Stimulated activated CD4-positive, alpha-beta T cell treated with anti-CD3 and anti-CD28 coated beads, TNF-alpha, amount 100 ng/mL, for 4 hours (primary cell): ENCODE measurements around the gene ULK4.
"Not testable (repeated sequence)": the region's sequence is repeated elsewhere in the genome, so short reads cannot be mapped to it uniquely, and the experiment has no call there.

ENCODE experiments used
- DNase-seq, 3 experiments: peaks; one replicate each; pipeline ENCODE4 v3.0.0-alpha.2; 2020; ENCODE audit warnings: low read depth in 3 of 3

Gene ULK4

DNA sequence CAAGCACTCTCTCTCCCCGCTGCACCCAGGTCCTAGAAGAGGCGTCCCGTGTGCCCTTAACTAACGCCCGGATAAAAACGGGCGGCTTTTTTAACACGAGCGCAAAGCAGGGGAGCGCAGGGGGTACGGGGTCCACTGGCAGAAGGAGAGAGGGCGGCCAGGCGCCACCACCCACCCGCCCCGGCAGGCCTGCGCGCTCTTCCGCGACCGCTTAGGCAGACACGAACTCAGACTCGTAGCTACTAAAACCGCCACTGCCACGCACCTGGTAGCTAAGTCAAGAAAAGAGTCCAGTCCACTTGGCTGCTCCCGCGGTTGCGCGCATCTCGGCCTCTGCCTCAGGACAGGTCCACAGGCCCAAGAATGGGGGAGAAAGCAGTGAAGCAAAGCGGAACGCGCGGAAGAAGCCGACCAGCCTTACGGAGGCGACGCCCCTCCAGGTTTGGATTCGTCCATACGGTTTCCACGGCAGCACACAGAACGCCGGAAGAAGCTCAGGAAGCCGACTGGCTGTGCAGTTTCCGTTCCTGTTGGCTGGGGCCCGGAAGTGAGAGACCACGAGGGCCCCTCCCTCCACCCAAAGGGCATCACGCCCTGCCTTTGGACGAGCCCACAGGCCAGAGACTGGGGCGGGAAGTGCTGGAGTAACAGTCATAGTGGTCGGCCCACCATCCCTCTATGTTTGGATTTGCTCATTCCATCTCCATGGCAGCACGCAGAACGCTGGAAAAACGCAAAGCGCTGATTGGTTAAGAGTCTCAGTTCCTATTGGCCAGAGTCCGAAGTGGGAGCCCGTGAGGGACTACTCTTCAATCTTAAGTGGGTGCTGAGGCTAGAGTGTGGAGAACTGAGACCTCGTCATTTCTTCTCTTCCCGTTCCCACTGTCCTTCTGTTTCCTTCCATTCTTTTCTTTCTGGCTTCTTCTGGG lies at the start of gene ULK4:
TSS of gene ULK4 (minus strand) at position 353 of the 929 bp plus-strand sequence. CDS start 7,344 bp downstream, outside the sequence.
- peak; percentile 72 to 90 (median 89) for DNase-seq

DNA sequence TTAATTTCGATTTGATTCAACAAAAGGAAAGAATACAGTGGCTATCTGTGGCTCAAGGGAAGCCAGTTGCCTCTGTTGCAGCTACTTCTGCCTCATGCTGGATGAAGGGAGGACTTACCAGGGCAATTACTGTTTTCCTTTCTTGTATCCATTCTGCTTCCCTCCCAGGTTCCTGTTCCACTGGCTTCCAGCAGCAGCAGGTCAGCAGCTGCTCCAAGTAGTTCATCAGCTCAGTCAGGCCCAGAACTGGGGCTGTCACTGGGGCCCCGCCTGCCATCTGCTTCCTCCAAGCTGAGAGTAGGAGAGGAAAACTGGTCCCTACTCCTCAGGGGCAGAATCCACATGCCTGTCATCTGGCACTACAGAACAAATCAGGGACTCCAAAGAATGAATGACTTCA lies 48.6 kb upstream of the ULK4 start:
- DNase-seq, result no peak

DNA sequence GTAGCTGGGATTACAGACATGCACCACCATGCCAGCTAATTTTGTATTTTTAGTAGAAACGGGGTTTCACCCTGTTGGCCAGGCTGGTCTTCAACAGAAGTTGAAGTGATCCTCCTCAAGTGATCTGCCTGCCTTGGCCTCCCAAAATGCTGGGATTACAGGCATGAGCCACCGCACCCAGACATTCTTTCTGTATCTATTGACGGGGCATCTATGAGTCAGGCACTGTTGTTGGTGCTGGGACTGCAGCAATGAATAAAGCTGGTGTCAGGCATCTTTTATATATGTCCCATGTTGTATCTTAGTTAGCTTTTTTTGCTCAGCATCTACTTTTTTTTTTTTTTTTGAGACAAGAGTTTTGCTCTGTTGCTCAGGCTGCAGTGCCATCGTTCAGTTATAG lies 47.6 kb upstream of the ULK4 start:
- no peak for DNase-seq

DNA sequence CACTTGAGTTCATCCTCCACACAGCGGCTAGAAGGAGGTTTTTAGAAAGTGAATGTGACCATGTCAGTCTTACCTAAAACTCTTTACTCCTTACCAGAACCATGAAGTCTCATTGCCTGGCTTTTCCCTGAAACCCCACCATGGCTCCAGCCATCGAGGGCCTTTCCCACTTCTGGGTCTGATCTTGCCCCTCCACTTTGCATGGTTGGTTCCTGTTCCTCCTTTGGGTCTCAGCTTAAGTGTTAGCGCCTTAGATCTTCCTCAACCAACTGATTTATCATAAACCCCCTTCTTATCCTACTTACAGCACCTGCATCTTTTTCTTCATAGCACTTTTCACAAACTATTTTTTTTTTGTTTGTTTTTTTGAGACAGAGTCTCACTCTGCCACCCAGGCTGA lies 45.9 kb upstream of the ULK4 start:
- DNase-seq, result no peak

DNA sequence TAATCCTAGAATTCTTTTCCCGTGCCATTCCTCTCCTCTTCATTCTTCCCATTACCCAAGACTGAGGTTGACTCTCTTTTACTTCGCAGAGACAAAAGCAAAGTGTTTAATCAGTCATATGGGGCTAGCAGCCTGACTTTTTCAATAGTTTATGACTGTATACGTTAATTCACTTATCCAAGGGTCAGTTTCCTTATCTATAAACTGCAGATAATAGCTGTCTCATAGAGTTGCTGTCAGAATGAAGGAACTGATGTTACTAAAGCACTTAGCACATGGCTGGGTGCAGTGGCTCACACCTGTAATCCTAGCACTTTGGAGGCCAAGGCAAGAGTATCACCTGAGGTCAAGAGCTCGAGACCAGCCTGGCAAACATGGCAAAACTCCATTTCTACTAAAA lies 43.5 kb upstream of the ULK4 start:
- DNase-seq, result no peak

DNA sequence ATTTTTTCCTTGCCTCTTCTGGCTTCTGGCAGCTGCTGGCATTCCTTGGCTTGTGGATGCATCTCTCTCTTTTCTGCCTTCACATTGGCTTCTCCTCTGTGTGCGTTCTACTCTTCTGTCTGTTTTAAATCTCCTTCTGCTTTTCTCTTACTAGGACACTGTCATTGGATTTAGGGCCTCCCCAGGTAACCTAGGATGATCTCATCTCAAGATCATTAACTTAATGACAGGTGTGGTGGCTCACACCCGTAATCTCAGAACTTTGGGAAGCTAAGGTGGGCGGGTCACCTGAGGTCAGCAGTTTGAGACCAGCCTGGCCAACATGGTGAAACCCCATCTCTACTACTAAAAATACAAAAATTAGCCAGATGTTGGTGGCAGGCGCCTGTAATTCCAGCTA lies 40.9 kb upstream of the ULK4 start:
- no peak for DNase-seq

DNA sequence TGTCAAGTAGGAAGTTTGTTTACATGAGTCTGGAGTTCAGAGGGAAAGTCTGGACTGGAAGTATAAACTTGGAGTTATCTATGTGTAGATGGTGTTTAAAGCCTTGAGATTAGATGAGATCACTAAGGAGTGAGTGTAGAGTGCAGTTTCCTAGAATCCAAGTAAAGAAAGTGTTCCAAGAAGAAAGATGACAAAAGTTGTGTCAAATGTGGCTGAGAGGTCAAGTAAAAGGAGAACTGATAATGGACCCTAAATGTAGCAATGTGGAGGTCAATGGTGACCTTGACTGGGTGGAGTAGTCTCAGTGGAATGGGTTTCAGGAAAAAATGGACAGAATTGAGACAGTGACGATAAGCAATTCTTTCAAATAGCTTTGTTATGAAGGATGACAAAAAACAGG lies 39.9 kb upstream of the ULK4 start:
- DNase-seq, result no peak

DNA sequence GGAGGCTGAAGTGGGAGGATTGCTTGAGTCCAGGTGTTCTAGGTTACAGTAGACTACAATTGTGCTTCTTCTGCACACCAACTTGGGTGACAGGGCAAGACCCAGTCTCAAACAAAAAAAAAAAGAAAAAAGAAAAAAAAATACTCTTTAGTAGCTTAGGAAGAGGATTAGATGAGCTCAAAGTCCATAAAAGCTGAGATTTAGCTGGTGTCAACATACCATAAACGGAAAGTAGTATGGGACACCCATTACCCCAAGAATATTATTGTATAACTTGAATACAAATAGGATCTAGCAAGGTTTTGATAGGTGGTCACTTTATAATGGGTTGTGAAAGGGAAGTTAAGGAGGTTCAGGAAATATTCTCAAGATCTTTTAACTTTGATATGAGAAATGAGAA lies 38.0 kb upstream of the ULK4 start:
- DNase-seq, result no peak

DNA sequence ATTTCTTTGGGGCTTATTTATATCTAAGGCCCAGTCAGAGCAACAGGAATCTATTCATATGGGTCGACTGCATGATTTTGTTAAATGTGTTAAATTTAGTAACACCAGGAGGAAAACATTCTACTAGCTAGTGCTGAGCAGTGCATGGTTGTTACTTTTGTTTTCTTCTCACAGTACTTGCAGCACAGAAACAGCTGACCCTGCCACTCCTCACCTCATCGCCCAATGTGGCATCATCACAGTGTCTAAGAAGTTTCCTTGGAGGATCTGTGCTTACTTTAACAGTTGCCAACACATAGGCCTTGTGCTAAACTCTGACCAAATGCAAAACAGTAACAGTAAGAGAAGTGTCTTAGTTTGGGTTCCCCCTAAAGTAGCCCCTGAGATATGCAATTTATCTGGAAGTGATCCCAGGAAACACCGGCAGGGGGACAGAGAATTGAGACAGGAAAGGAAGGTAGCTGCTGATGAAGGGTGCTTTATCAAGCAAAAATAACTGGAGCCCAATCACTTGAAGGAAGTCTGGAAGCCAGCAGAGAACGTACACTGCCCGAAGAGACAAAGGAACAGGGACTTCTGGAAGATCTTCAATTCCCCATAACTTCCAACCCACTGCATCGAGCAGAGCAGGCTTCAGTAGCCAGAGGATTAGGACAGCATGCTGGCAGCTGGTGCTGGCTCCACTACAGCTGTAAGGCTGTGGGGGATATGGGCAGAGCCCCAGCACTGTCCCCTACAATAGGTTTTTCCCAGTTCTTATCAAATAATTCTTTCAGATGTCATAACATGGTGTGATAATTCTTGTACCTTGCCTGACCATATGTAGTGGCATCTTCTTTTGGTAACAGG lies 36.0 kb upstream of the ULK4 start:
- DNase-seq, result no peak

DNA sequence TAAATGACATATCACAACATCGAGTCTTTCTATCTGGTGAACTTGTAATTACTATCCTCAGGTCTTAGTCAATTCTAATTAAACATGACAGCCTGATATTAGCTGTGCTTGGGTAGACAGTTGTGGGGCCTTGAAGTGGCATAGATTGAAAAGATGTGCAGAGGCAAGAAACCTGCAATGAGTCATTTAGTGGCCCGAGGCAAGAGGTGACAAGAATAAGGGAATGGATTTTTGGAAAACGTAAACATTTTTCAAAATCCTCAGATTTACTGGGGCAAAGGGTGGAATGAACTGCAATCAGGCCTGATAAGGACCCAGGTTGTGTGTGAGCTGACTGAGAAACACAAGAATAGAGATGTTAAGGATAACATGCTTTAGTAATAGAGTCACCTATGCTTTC lies 29.5 kb upstream of the ULK4 start:
- DNase-seq, result no peak

DNA sequence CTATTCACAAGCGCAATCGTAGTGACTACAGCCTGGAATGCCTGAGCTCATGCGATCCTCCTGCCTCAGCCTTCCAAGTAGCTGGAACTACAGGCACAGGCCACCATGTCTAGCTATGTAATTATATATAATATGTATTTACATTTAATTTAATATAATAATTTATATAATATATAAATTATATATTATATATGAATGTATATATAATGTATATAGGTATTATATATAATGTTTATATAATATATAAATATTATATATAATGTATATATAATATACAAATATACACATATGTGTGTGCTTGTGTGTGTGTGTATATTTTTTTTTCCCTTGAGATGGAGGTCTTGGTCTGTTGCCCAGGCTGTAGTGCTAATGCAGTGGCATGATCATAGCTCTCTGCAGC lies 27.6 kb upstream of the ULK4 start:
- no peak for DNase-seq

DNA sequence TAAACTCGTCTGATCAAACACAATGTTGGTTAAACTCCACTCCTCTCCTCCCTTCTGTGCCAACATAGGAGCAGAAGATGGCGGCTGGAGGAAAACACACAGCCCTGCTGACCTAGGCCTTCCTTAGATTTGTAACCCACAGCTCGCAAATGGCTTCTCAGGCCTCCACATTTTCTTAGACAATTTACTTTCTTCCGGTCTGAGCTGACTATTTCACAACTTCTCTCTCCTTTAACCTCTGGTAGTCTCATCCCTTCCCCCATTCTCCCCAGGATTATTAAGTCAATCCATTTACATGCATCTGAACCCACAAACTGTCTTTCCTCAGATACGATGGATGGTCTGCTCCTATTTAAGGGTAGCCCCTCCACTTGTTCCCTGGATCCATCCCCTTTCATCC lies 25.7 kb upstream of the ULK4 start:
- no peak for DNase-seq

DNA sequence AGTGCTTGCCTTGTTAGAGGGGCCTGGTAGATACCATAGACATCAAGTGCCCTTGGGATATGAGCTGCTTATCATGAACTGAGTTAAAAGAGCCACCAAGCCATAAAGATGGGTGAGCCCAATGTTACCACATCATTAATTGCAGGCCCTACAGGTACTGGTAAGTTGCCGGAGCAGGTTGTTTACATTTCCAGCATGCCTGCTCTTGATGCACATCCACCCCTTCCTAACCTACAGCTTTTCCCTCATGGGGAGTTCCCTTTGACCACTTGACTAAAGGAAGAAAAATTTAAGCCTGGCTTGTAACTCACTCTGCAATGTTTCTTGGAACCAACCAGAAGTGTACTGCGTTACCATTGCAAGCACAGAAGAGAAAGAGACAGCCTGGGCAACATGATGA lies 24.7 kb upstream of the ULK4 start:
- DNase-seq, result no peak

DNA sequence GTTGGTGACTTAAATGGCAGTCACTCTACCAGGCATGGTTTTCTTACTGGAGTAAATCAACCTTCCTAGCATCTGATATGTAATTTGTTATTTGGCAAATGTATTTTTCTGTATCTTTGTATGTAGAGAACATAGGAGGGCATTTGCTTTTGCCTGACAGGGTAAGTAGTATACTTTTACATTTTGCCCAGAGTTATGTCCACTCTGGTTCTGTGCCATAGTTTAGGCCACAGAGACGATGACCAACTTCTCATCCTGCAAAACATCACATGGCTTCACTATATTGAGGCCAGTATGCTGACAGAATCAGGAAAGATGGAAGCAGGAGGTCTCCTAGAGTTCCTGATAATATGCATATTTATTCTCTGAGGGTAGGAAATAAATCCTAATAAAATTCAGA lies 23.1 kb upstream of the ULK4 start:
- no peak for DNase-seq

DNA sequence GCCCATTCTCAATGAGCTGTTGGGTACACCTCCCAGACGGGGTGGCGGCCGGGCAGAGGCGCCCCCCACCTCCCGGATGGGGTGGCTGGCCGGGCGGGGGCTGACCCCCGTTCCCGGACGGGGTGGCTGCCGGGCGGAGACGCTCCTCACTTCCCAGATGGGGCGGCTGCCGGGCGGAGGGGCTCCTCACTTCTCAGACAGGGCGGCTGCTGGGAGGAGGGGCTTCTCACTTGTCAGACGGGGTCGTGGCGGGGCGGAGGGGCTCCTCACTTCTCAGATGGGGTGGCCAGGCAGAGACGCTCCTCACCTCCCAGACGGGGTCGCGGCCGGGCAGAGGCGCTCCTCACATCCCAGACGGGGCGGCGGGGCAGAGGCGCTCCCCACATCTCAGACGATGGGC lies 21.2 kb upstream of the ULK4 start:
- not testable (repeated sequence) for DNase-seq

DNA sequence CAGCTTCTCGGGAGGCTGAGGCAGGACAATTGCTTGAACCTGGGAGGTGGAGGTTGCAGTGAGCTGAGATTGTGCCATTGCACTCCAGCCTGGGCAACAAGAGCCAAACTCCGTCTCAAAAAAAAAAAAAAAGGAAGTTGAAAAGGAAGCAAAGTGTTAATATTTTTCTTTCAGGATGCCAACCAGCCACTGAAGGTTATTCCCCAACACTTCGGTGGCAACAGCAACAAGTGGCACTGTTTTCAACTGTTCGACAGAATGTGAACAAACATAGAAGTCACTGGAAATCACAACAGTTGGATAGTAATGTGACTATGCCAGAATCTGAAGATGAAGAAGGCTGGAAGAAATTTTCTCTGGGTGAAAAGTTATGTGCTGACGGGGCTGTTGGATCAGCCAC lies 15.5 kb upstream of the ULK4 start:
- DNase-seq, result not testable (repeated sequence)

DNA sequence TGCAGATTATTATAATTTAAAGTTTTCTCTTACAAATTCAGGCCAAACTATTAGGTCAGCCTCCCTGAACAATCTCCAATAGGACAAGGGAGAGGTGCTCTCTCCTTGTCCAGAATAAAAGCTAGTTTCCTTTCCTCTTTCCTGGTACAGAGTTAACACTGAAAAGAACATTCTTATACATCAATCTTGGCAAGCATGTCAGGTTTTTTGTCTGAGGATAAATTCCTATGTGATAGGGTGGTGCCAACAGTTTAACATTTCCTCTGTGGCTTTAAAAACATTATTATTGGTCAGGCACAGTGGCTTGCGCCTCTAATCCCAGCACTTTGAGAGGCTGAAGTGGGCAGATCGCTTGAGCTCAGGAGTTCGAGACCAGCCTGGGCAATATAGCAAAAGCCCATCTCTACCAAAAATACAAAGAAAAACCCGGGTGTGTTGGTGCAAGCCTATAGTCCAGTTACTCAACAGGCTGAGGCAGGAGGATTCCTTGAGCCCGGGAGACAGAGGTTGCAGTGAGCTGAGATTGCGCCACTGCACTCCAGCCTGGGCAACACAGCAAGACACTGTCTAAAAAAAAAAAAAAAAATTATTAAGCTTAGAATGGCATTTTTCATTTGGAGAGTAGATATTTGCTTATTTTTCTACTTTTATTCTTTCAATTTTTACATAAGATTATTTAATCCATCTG lies 13.7 kb upstream of the ULK4 start:
- DNase-seq, result no peak

DNA sequence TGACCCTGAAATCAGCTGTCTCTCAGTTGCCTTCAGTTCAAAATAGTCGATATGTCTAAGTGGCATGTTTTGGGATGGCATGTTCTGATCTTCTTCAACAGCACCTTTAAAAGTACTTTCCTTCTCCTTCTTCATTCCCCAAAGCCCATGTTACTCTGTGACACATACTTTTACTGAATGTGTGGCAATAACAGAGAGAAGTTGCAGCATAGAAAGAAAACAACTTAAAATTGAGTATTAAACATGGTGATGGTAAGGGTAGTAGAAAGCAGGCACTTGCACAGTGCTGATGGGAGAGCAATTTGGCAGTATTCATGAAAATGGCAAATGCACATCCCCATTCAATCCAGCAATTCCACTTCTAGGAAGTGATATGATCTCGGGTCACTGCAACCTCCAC lies 12.3 kb upstream of the ULK4 start:
- no peak for DNase-seq

DNA sequence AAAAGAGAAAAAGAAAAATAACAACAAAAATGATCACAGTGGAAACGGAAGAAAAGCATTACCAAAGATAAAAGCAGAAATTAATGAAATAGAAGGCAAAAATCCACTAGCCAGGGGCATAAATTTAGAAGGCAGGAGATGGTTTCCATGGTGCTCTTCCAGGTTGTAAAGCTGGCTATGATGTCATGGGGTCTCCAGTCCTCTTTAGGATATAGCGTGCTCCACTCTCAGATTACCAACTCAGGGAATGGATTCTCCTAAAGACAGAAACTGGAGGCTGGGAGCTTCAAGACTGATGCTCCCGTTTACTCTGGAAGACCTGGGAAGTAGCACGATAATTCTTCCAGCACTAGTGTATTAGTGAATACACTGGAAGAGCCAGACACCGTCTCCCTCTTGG lies 10.9 kb upstream of the ULK4 start:
- DNase-seq, result no peak

DNA sequence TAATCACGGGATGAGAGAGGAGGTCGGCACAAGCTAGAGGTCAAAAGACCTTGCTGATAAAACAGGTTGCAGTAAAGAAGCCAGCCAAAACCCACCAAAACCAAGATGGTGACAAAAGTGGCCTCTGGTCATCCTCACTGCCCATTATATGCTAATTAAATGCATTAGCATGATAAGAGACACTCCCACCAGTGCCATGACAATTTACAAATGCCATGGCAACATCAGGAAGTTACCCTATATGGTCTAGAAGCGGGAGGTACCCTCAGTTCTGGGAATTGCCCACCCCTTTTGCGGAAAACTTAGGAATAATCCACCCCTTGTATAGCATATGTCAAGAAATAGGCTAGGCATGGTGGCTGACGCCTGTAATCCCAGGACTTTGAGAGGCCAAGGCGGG lies 4.3 kb upstream of the ULK4 start:
- no peak for DNase-seq

DNA sequence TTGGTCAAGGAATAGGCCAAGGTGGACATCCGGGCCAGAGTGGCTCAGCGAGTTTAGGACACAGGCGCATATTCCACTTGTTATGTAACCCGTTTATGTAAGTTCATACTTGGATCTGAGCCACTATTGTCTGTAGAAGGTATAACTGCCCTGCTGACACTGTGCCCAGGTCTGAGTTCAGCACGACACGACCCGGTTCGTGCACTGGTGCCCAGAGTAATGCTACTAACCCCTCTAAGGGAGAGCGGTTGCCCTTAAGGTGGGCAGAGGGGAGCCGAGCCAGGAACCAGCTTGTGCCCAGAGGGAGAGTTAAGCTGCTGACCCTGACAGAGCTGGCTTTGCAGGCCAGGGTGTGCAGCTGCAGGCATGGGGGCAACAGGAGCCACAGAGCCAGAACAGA lies 1.9 kb upstream of the ULK4 start:
- no peak for DNase-seq
